ENCODE measurements around the gene FEZF1.

FEZF1 gene

DNA sequence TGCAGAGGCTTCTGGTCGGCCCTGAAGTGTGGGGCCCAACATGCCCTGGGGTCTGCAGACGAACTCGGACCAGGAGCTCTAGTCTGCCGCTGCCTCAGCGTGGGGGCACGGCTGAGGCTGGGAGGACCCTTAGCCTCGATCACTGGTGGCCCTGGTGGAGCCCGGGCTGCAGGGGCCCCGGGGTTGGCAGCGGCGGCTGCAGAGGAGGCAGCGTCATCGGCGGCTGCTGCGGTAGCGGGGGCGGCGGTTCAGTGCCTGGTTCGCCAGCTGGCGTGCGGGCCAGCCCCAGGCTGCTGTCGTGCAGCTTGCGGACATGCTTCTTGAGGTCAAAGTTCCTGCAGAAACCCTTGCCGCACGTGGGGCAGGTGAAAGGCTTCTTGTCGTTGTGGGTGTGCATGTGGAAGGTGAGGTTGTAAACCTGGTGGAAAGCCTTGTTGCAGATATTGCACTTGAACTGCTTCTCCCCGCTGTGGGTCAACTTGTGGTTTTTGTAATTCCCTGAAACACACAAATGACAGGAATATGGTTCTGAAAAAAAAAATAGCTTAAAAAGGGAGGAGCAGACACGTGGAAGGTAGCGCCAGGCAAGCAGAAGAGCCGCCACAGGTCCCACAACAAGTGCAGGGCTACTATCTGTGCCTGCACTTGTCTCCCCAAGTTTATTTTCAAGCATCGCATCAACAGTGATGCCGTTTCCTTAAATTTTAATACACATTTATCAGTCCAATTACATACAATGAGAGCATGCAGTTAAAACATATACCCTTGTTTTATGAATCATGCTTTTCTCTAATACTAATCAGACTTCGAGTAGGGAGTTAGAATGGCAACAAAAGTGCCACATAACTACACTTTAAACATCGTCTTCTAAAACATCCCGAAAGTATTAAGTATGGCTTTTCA, 2.4 kb downstream of the FEZF1 start:
- no peak overlapping the region for H3K4me3 ChIP-seq (ENCODE audit: low read depth, low read length)
- DNase-seq (ENCODE audit: low read depth), result no peak
- TF ChIP-seq, protein P1, sequence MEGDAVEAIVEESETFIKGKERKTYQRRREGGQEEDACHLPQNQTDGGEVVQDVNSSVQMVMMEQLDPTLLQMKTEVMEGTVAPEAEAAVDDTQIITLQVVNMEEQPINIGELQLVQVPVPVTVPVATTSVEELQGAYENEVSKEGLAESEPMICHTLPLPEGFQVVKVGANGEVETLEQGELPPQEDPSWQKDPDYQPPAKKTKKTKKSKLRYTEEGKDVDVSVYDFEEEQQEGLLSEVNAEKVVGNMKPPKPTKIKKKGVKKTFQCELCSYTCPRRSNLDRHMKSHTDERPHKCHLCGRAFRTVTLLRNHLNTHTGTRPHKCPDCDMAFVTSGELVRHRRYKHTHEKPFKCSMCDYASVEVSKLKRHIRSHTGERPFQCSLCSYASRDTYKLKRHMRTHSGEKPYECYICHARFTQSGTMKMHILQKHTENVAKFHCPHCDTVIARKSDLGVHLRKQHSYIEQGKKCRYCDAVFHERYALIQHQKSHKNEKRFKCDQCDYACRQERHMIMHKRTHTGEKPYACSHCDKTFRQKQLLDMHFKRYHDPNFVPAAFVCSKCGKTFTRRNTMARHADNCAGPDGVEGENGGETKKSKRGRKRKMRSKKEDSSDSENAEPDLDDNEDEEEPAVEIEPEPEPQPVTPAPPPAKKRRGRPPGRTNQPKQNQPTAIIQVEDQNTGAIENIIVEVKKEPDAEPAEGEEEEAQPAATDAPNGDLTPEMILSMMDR (conservative IDR thresholded peaks at IDR 0.05; ENCODE audit: low read depth, low read length), result no peak

- no peak for DNase-seq (ENCODE audit: low read depth)
- H3K4me3 ChIP-seq (ENCODE audit: low read depth, low read length), result no peak overlapping the region
- TF ChIP-seq, protein P1 (conservative IDR thresholded peaks at IDR 0.05; ENCODE audit: low read depth, low read length), result no peak
These were observed 3.4 kb downstream of the FEZF1 start for GRCh38 chr7:122300956-122301833.

DNA sequence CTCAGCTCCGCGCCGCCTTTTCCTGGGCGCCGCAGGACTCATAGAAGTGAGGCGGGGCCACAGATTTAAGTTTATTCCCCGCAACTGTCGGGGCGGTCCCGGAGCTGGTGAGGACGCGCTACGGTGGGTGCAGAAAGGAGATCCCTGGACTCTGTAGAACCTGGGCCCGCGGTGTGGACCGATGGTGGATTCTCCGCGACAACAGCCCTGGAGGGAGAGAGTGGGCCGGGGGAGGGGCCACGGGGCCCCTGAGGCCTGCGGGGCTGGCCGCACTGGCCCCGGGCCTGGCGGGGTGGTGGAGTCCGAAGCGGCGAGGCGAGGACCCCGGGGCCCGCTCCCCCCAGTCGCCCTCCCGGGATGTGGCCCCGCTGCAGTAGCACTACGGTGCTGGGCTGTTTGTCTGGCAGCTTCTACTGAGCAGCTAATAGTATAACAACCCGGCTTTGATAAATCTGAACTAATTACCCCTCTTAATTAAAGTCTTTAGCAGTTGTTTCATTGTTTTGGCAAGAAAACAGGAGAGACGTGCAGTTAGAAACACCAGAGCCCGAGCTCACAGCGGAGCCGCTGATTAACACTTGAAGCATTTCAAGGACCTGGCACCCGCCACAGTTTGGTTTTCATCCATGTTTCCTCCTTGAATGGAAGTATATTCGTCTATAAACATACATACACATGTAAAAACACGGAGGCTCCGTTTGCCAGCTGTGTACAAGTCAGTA, 4.2 kb downstream of the FEZF1 start:
- no peak overlapping the region for H3K4me3 ChIP-seq (ENCODE audit: low read depth, low read length)
- no peak for DNase-seq (ENCODE audit: low read depth)
- TF ChIP-seq, protein P1 (conservative IDR thresholded peaks at IDR 0.05; ENCODE audit: low read depth, low read length), result no peak

DNA sequence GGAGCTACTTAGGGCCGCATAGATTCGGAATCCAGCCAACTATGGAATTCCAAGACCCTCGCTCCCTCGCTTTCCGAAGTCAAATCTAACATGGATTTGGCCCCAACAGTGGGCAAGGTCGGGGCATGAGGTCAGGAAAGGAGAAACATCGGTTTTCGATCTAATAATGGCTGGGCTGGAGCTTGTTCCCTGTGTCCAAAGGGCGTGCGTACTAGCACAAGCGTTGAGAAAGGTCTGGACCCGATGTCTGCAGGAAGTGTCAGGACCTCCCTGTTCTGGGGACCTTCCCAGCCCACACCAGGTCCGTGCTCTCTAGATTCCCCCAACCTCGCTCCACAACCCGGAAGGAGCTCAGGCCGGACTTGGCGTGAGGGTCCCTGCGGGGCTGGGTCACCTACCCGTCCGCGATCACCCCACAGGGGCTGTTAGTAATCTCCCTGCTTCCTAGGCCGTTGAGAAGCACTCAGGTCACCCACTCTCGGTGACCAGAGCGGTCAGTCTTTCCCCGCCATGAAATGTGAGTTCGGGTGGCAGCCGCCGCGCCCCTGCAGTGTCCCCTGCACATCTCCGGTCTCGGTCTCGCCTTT, 4.8 kb downstream of the FEZF1 start:
- DNase-seq (ENCODE audit: low read depth), result no peak
- H3K4me3 ChIP-seq (ENCODE audit: low read depth, low read length), result no peak overlapping the region
- TF ChIP-seq, protein P1 (conservative IDR thresholded peaks at IDR 0.05; ENCODE audit: low read depth, low read length), result no peak

- H3K4me3 ChIP-seq (ENCODE audit: low read depth, low read length), result no peak overlapping the region
- DNase-seq (ENCODE audit: low read depth), result no peak
- TF ChIP-seq, protein P1 (conservative IDR thresholded peaks at IDR 0.05; ENCODE audit: low read depth, low read length), result no peak
These were observed 5.9 kb downstream of the FEZF1 start for GRCh38 chr7:122298618-122299017.

DNA sequence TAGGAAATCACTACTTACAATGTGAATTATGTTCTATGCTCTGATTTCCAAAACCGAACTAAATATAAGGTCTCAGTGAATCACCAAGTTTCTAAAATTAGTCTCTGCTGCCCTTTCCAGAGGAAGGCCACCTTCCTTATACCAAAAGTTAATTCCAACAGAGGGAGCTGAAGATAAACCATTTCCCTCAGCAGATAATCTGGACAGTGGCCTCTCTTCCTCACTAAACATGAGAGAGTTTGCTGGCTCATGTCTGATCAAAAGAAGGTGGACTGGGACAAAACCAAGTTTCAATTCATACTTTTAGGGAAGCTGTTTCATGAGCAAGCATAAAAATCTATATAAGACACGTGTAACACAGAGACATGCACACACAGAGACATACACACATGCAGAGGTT, 6.4 kb downstream of the FEZF1 start:
- TF ChIP-seq, protein P1 (conservative IDR thresholded peaks at IDR 0.05; ENCODE audit: low read depth, low read length), result no peak
- no peak overlapping the region for H3K4me3 ChIP-seq (ENCODE audit: low read depth, low read length)
- DNase-seq (ENCODE audit: low read depth), result no peak

All from choroid plexus epithelial cell (primary cell).